ENCODE results near the gene HPCAL1. TPM values are rescaled to one million over a fixed set of nuclear protein-coding genes. Genes with fewer than 3 reads are reported as not detected.

The HPCAL1 gene
- total and polyA plus RNA-seq, 2 of the 4 experiments (the other 2 are of a cell fraction), result 8.2 to 33.7 TPM

DNA sequence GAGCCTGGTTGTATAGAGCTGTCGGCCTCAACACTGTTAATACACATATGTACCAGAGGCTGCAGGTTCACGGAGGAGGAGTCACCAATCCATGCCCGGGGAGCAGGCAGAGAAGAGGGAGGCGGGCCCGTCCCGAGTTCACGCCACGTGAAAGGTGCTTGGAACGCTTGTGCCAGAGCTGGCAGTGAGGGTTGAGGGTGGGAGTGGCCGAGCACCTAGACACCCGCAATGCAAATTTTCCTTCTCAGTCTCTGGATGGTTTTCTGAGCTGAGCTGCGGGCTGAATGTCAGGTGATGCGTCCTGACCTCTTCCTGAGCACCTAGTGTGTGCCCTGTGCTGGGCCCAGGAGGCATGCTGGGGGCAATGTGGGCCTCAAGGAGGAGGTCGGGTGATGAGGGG lies 93.2 kb downstream of the HPCAL1 start:
- no peak overlapping the region for H2BK15ac ChIP-seq (ENCODE audit: low read depth, low read length)
- no peak overlapping the region for H3K14ac ChIP-seq (replicated peaks; ENCODE audit: low read depth, low read length)
- no peak for TF ChIP-seq RCOR1 (IDR thresholded peaks at IDR 0.05; ENCODE audit: insufficient replicate concordance, low read length)
- no peak for TF ChIP-seq CEBPB (IDR thresholded peaks at IDR 0.05; ENCODE audit: low read depth, low read length)
- no peak for TF ChIP-seq NFE2L2 (IDR thresholded peaks at IDR 0.05; ENCODE audit: low read depth, low read length)
- no peak for TF ChIP-seq MAFK (IDR thresholded peaks at IDR 0.05; ENCODE audit: low read depth, low read length)
- no peak for TF ChIP-seq CHD1 (IDR thresholded peaks at IDR 0.05; ENCODE audit: low read depth, low read length)
- TF ChIP-seq BHLHE40 (IDR thresholded peaks at IDR 0.05; ENCODE audit: low read depth, low read length), result no peak
- TF ChIP-seq SMC3 (IDR thresholded peaks at IDR 0.05; ENCODE audit: low read depth, low read length), result no peak
- TF ChIP-seq POLR2A (IDR thresholded peaks at IDR 0.05; ENCODE audit: low read depth, low read length), result no peak
- TF ChIP-seq, protein P1, sequence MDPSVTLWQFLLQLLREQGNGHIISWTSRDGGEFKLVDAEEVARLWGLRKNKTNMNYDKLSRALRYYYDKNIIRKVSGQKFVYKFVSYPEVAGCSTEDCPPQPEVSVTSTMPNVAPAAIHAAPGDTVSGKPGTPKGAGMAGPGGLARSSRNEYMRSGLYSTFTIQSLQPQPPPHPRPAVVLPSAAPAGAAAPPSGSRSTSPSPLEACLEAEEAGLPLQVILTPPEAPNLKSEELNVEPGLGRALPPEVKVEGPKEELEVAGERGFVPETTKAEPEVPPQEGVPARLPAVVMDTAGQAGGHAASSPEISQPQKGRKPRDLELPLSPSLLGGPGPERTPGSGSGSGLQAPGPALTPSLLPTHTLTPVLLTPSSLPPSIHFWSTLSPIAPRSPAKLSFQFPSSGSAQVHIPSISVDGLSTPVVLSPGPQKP (IDR thresholded peaks at IDR 0.05; ENCODE audit: borderline replicate concordance, low read depth, low read length), result no peak
- TF ChIP-seq MXI1 (IDR thresholded peaks at IDR 0.05; ENCODE audit: borderline replicate concordance, low read depth, low read length), result no peak
- TF ChIP-seq RFX5 (IDR thresholded peaks at IDR 0.05; ENCODE audit: low read depth, low read length), result no peak
- TF ChIP-seq MAZ (IDR thresholded peaks at IDR 0.05; ENCODE audit: borderline replicate concordance, low read depth, low read length), result no peak
- TF ChIP-seq, protein P2, sequence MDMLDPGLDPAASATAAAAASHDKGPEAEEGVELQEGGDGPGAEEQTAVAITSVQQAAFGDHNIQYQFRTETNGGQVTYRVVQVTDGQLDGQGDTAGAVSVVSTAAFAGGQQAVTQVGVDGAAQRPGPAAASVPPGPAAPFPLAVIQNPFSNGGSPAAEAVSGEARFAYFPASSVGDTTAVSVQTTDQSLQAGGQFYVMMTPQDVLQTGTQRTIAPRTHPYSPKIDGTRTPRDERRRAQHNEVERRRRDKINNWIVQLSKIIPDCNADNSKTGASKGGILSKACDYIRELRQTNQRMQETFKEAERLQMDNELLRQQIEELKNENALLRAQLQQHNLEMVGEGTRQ (IDR thresholded peaks at IDR 0.05; ENCODE audit: low read depth, low read length), result no peak
- TF ChIP-seq, protein P3, sequence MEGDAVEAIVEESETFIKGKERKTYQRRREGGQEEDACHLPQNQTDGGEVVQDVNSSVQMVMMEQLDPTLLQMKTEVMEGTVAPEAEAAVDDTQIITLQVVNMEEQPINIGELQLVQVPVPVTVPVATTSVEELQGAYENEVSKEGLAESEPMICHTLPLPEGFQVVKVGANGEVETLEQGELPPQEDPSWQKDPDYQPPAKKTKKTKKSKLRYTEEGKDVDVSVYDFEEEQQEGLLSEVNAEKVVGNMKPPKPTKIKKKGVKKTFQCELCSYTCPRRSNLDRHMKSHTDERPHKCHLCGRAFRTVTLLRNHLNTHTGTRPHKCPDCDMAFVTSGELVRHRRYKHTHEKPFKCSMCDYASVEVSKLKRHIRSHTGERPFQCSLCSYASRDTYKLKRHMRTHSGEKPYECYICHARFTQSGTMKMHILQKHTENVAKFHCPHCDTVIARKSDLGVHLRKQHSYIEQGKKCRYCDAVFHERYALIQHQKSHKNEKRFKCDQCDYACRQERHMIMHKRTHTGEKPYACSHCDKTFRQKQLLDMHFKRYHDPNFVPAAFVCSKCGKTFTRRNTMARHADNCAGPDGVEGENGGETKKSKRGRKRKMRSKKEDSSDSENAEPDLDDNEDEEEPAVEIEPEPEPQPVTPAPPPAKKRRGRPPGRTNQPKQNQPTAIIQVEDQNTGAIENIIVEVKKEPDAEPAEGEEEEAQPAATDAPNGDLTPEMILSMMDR (conservative IDR thresholded peaks at IDR 0.05; ENCODE audit: low read depth, low read length), result no peak
- no peak for TF ChIP-seq RAD21 (IDR thresholded peaks at IDR 0.05; ENCODE audit: low read length)
- no peak for TF ChIP-seq FOS (IDR thresholded peaks at IDR 0.05; ENCODE audit: low read depth, low read length)
- ChIA-PET CTCF (no interaction called here), POLR2A (ENCODE audit: unreplicated experiment) (no interaction called here)
- no peak overlapping the region for H2AK5ac ChIP-seq (ENCODE audit: low read depth, low read length)
- no peaks in the 10 kb centered on the region for H3K9me3 ChIP-seq (ENCODE audit: control insufficient read depth, insufficient read depth, low read length)
- H3K9me1 ChIP-seq (ENCODE audit: insufficient read depth, low read length), result peaks cover 9% of the 10 kb centered on the region
- H4K20me1 ChIP-seq (ENCODE audit: insufficient read depth, low read length), result peaks cover 10% of the 10 kb centered on the region; the same call in 1 of the 2 replicates
- H4K8ac ChIP-seq (ENCODE audit: low read depth in 2 of 2, low read length in 2 of 2), result no peak overlapping the region
- no peak overlapping the region for H2BK120ac ChIP-seq (ENCODE audit: low read depth, low read length)
- H3K4ac ChIP-seq (ENCODE audit: low read depth, low read length), result no peak overlapping the region
- H4K5ac ChIP-seq (ENCODE audit: low read depth, low read length), result no peak overlapping the region
- H3K4me1 ChIP-seq (ENCODE audit: control insufficient read depth, insufficient read depth, low read length), result no peaks in the 10 kb centered on the region
- H3K23ac ChIP-seq (ENCODE audit: low read depth, low read length), result no peak overlapping the region
- dilution Hi-C loops (cut with HindIII; ENCODE audit: low sequenced_read_pairs, unreplicated experiment), result no loop called here
- peaks cover 3% of the 10 kb centered on the region; the same call in 1 of the 2 replicates for H3K36me3 ChIP-seq (ENCODE audit: control insufficient read depth, insufficient read depth, low read length)
- H3K9ac ChIP-seq (ENCODE audit: low read depth, low read length), result no peak overlapping the region
- intact Hi-C loops (cut with micrococcal nuclease), result no loop called here
- in situ Hi-C loops (cut with MboI; ENCODE audit: low sequenced_read_pairs), result no loop called here
- DNase-seq, result no peak
- H3K79me1 ChIP-seq (ENCODE audit: low read depth in 1 of 2, low read length in 2 of 2), result peaks cover 0 to 8% of the 10 kb centered on the region in 2 experiments; a peak in 2 of 4 replicates
- H2AK9ac ChIP-seq (replicated peaks; ENCODE audit: low read depth, low read length, poor library complexity), result no peak overlapping the region
- H2BK20ac ChIP-seq (ENCODE audit: low read depth, low read length), result no peak overlapping the region
- H3K27ac ChIP-seq (ENCODE audit: insufficient read depth, low read length), result no peak overlapping the region
- H3K4me3 ChIP-seq (ENCODE audit: insufficient read depth, low read depth, low read length), result no peak overlapping the region
- no TSS peak for BruUV-seq (replicated peaks)
- no peak overlapping the region for H2BK5ac ChIP-seq (ENCODE audit: low read depth, low read length, poor library complexity, severe bottlenecking)
- H3K4me2 ChIP-seq (ENCODE audit: low read depth, low read length), result no peak overlapping the region
- ATAC-seq (ENCODE audit: low read depth), result no peak
- no peak overlapping the region for H3K56ac ChIP-seq (ENCODE audit: extremely low read depth, insufficient read depth, low read length)
- no peaks in the 10 kb centered on the region for H3K27me3 ChIP-seq (ENCODE audit: control insufficient read depth, insufficient read depth, low read length)
- WGBS, 2 experiments (ENCODE audit: extremely low coverage in 2 of 2, insufficient read length in 1 of 2), result 80% methylated on average over 2 of the region's 14 CpGs; no CpG with 5 or more reads in 1 of the 2 experiments
- no peak overlapping the region for H3K18ac ChIP-seq (ENCODE audit: low read depth, low read length)
- no peak overlapping the region for H2AFZ ChIP-seq (replicated peaks; ENCODE audit: low read length, poor library complexity)
- no peak overlapping the region for H4K91ac ChIP-seq (ENCODE audit: insufficient read depth, low read depth, low read length)
